Common myeloid progenitor, CD34-positive (primary cell): ENCODE measurements around the gene AGBL4.

Experiments used
- CTCF ChIA-PET: fragments of 350-600 bp; sonication (Branson Sonifier 250); formaldehyde crosslinking; loops from one replicate; lab custom pipeline; 2021; ENCODE audit warnings: antibody characterized with exemption; lab: Charles Lee
- POLR2A ChIA-PET: fragments of 350-600 bp; sonication (Branson Sonifier 250); formaldehyde crosslinking; loops from one replicate; lab custom pipeline; 2021; ENCODE audit warnings: antibody characterized with exemption; lab: Charles Lee
- DNase-seq, 3 donors: peaks; one replicate each; pipeline versions ENCODE4 v3.0.0 to v3.0.0-alpha.2; 2013
- H3K27ac ChIP-seq, 2 experiments: 1 replicate in 1 of 2; 2 replicates in 1 of 2; pipeline ENCODE4 v1.7.0; 2013; ENCODE audit warnings: inconsistent platforms in 2 of 2, low read length in 2 of 2, mild to moderate bottlenecking in 2 of 2, low read depth in 1 of 2, moderate library complexity in 1 of 2; ENCODE audit not compliant: severe bottlenecking in 2 of 2, insufficient read depth in 1 of 2, poor library complexity in 1 of 2
- H3K27me3 ChIP-seq, 5 experiments: replicated peaks in 2 of 5; 1 replicate in 3 of 5; 2 replicates in 2 of 5; pipeline versions ENCODE4 v1.6.1 to v1.7.0; 2013; ENCODE audit warnings: low read length in 4 of 5, mild to moderate bottlenecking in 2 of 5, moderate library complexity in 2 of 5, inconsistent platforms in 1 of 5; ENCODE audit not compliant: insufficient read depth in 5 of 5, control insufficient read depth in 4 of 5
- H3K36me3 ChIP-seq, 4 experiments: 1 replicate in 2 of 4; 2 replicates in 2 of 4; pipeline versions ENCODE4 v1.6.1 to v1.7.0; 2013; ENCODE audit warnings: low read length in 3 of 4, control low read depth in 1 of 4, mild to moderate bottlenecking in 1 of 4; ENCODE audit not compliant: control insufficient read depth in 4 of 4, insufficient read depth in 4 of 4
- H3K4me1 ChIP-seq, 4 experiments: 1 replicate in 3 of 4; 2 replicates in 1 of 4; pipeline versions ENCODE4 v1.6.1 to v1.7.1; 2013; ENCODE audit warnings: low read length in 3 of 4, mild to moderate bottlenecking in 3 of 4, control low read depth in 1 of 4, inconsistent platforms in 1 of 4, moderate library complexity in 1 of 4; ENCODE audit not compliant: control insufficient read depth in 4 of 4, insufficient read depth in 4 of 4; ENCODE audit errors: control extremely low read depth in 1 of 4
- H3K4me3 ChIP-seq, 7 experiments: 1 replicate in 4 of 7; 2 replicates in 3 of 7; pipeline versions ENCODE4 v1.5.1 to v1.7.0; 2013; ENCODE audit warnings: mild to moderate bottlenecking in 7 of 7, low read length in 6 of 7, moderate library complexity in 6 of 7, inconsistent platforms in 2 of 7, low read depth in 2 of 7, control low read depth in 1 of 7; ENCODE audit not compliant: insufficient read depth in 4 of 7, control insufficient read depth in 1 of 7; ENCODE audit errors: extremely low read depth in 1 of 7
- H3K9me3 ChIP-seq, 5 experiments: 1 replicate in 4 of 5; 2 replicates in 1 of 5; pipeline versions ENCODE4 v1.6.1 to v1.7.1; 2013; ENCODE audit warnings: low read length in 4 of 5, mild to moderate bottlenecking in 2 of 5, inconsistent platforms in 1 of 5, low read depth in 1 of 5, moderate library complexity in 1 of 5; ENCODE audit not compliant: control insufficient read depth in 4 of 5, insufficient read depth in 2 of 5; ENCODE audit errors: control extremely low read depth in 1 of 5
- WGBS: methylation state at CpG from one replicate; pipeline ENCODE4 v1.1.5; 2013; ENCODE audit not compliant: insufficient coverage; 5-methylcytosine and 5-hydroxymethylcytosine counted together

Gene AGBL4

GRCh38 chr1:49408346-49408745 is 615.4 kb downstream of the AGBL4 start:
- H3K9me3 ChIP-seq: no peaks in the 10 kb centered on the region
- no peaks in the 10 kb centered on the region for H3K4me1 ChIP-seq
- WGBS: 100% methylated on average over 1 of the region's 2 CpGs
- POLR2A ChIA-PET: no interaction called here
- H3K4me3 ChIP-seq: no peak overlapping the region
- CTCF ChIA-PET: no interaction called here
- H3K27ac ChIP-seq: no peak overlapping the region
- no peak for DNase-seq
- no peaks in the 10 kb centered on the region for H3K36me3 ChIP-seq
- H3K27me3 ChIP-seq: no peaks in the 10 kb centered on the region

- H3K4me1 ChIP-seq: no peaks in the 10 kb centered on the region
- H3K27ac ChIP-seq: no peak overlapping the region
- no peaks in the 10 kb centered on the region for H3K36me3 ChIP-seq
- peaks cover 0 to 2% (median 0%) of the 10 kb centered on the region in 5 experiments for H3K9me3 ChIP-seq
- peaks cover 0 to 2% (median 0%) of the 10 kb centered on the region in 5 experiments for H3K27me3 ChIP-seq
- no peak overlapping the region for H3K4me3 ChIP-seq
- DNase-seq: no peak
- ChIA-PET CTCF (no interaction called here), POLR2A (no interaction called here)
Measured at GRCh38 chr1:49397086-49397485, 626.7 kb downstream of the AGBL4 start.

GRCh38 chr1:49394200-49394599 is 629.6 kb downstream of the AGBL4 start:
- no peaks in the 10 kb centered on the region for H3K4me1 ChIP-seq
- ChIA-PET CTCF (no interaction called here), POLR2A (no interaction called here)
- H3K27ac ChIP-seq: no peak overlapping the region
- no peak for DNase-seq
- peaks cover 0 to 1% (median 0%) of the 10 kb centered on the region in 5 experiments for H3K9me3 ChIP-seq
- H3K4me3 ChIP-seq: no peak overlapping the region
- WGBS: 100% methylated on average over 2 of the region's 2 CpGs
- peaks cover 0 to 2% (median 0%) of the 10 kb centered on the region in 5 experiments for H3K27me3 ChIP-seq
- H3K36me3 ChIP-seq: no peaks in the 10 kb centered on the region

GRCh38 chr1:49389699-49390098 is 634.1 kb downstream of the AGBL4 start:
- POLR2A ChIA-PET: no interaction called here
- DNase-seq: no peak

GRCh38 chr1:49364676-49365075 is 659.1 kb downstream of the AGBL4 start:
- no peaks in the 10 kb centered on the region for H3K27me3 ChIP-seq
- no CpG with 5 or more reads among the region's 7 CpGs for WGBS
- DNase-seq: no peak
- H3K4me1 ChIP-seq: no peaks in the 10 kb centered on the region
- H3K36me3 ChIP-seq: no peaks in the 10 kb centered on the region
- ChIA-PET CTCF (no interaction called here), POLR2A (no interaction called here)
- H3K9me3 ChIP-seq: no peaks in the 10 kb centered on the region
- H3K27ac ChIP-seq: no peak overlapping the region
- no peak overlapping the region for H3K4me3 ChIP-seq

More at GRCh38 chr1:49389699-49390098, 634.1 kb downstream of the AGBL4 start:
- Histone ChIP-seq H3K9me3 (peaks cover 0 to 1% (median 0%) of the 10 kb centered on the region in 5 experiments), H3K36me3 (no peaks in the 10 kb centered on the region), H3K27ac (no peak overlapping the region), H3K4me3 (no peak overlapping the region), H3K4me1 (no peaks in the 10 kb centered on the region), H3K27me3 (peaks cover 0 to 2% (median 0%) of the 10 kb centered on the region in 5 experiments)
- CTCF ChIA-PET: no interaction called here

GRCh38 chr1:49363628-49364027 is 660.1 kb downstream of the AGBL4 start:
- H3K27ac ChIP-seq: no peak overlapping the region
- no peaks in the 10 kb centered on the region for H3K4me1 ChIP-seq
- POLR2A ChIA-PET: no interaction called here
- no peaks in the 10 kb centered on the region for H3K9me3 ChIP-seq
- no peak overlapping the region for H3K4me3 ChIP-seq
- no CpG with 5 or more reads among the region's 1 CpG for WGBS
- no peaks in the 10 kb centered on the region for H3K36me3 ChIP-seq
- DNase-seq: no peak
- peaks cover 0 to 2% (median 0%) of the 10 kb centered on the region in 5 experiments for H3K27me3 ChIP-seq
- CTCF ChIA-PET: no interaction called here

- POLR2A ChIA-PET: no interaction called here
- no peak overlapping the region for H3K4me3 ChIP-seq
- CTCF ChIA-PET: no interaction called here
- no peak for DNase-seq
- no peaks in the 10 kb centered on the region for H3K9me3 ChIP-seq
- WGBS: no CpG with 5 or more reads among the region's 1 CpG
- H3K36me3 ChIP-seq: no peaks in the 10 kb centered on the region
- H3K27ac ChIP-seq: no peak overlapping the region
- H3K4me1 ChIP-seq: no peaks in the 10 kb centered on the region
- H3K27me3 ChIP-seq: peaks cover 0 to 2% (median 0%) of the 10 kb centered on the region in 5 experiments
Measured at GRCh38 chr1:49358036-49358435, 665.7 kb downstream of the AGBL4 start.
